ENCODE results near the gene RGS1. TPM values are rescaled to one million over a fixed set of nuclear protein-coding genes. Genes with fewer than 3 reads are reported as not detected.
A peak's percentile ranks its signal among the peaks of the same experiment; 100 is the strongest.

Gene RGS1
- total RNA-seq, 6 donors from 2014 or later, result 30.1 to 96.0 (median 48.5) TPM

GRCh38 chr1:192579010-192579738, 3.6 kb downstream of the RGS1 start:
- H3K4me3 ChIP-seq, result peak overlapping the region in 3 of 4 donors; percentile 14 to 32 (median 17)
- H3K36me3 ChIP-seq, result no peaks in the 10 kb centered on the region
- H3K9me3 ChIP-seq, result no peaks in the 10 kb centered on the region
- ATAC-seq (ENCODE audit: low FRiP score in 2 of 2), result peak in 1 of 2 donors; percentile 9
- H3K4me1 ChIP-seq, result no peaks in the 10 kb centered on the region
- no peak overlapping the region for H3K27ac ChIP-seq
- no peaks in the 10 kb centered on the region for H3K27me3 ChIP-seq
- 75 to 76% methylated on average over 6 of the region's 6 CpGs for WGBS, 2 donors
- no peak for DNase-seq
- TF ChIP-seq EP300 (IDR thresholded peaks at IDR 0.05) (no peak), POLR2A (IDR thresholded peaks at IDR 0.05) (peak in 1 of 4 donors; percentile 32)

GRCh38 chr1:192580351-192580962, 4.9 kb downstream of the RGS1 start:
- TF ChIP-seq POLR2A (IDR thresholded peaks at IDR 0.05) (peak in 1 of 4 donors; percentile 51), POLR2AphosphoS5 (IDR thresholded peaks at IDR 0.05) (peak in 1 of 2 donors; percentile 27), EP300 (IDR thresholded peaks at IDR 0.05) (no peak)
- TF ChIP-seq, protein P1, sequence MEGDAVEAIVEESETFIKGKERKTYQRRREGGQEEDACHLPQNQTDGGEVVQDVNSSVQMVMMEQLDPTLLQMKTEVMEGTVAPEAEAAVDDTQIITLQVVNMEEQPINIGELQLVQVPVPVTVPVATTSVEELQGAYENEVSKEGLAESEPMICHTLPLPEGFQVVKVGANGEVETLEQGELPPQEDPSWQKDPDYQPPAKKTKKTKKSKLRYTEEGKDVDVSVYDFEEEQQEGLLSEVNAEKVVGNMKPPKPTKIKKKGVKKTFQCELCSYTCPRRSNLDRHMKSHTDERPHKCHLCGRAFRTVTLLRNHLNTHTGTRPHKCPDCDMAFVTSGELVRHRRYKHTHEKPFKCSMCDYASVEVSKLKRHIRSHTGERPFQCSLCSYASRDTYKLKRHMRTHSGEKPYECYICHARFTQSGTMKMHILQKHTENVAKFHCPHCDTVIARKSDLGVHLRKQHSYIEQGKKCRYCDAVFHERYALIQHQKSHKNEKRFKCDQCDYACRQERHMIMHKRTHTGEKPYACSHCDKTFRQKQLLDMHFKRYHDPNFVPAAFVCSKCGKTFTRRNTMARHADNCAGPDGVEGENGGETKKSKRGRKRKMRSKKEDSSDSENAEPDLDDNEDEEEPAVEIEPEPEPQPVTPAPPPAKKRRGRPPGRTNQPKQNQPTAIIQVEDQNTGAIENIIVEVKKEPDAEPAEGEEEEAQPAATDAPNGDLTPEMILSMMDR (IDR thresholded peaks at IDR 0.05), result peak in 2 of 6 experiments; percentile 25 to 34

DNA sequence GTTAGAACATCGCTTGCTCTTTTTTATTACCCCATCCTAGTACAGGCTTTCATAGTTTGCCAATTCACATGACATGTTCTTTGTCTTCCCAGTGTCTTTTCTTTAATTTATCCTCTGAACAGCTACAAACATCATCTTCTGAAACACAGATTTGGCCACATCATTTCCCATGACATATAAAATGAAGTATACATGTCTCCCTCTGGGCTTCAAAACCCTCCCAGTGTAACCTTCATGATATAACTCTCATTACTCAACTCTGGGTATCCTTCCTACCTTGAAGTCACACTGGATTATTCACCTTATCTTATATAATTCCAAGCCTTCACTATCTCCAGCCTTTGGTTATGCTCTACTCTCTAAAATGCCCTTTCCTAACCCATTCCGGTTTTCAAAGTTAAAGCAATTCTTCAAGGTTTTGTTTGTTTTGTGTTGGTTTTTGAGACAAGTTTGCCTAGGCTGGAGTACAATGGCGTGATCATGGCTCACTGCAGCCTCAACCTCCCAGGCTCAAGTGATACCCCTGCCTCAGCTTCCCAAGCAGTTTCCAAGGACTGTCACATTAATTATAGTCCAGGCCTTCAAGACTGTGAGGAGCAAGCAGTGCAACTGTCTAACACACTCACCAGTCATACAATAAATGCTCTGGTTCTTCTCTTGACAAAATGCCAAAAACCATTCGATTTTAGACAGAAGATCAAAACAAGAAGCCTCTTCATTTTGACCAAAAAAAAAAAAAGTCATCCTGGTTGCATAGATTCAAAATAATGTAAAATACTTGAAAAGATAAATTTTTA, 5.8 kb downstream of the RGS1 start:
- H3K9me3 ChIP-seq, result no peaks in the 10 kb centered on the region
- no peak overlapping the region for H3K27ac ChIP-seq
- H3K36me3 ChIP-seq, result no peaks in the 10 kb centered on the region
- ATAC-seq (ENCODE audit: low FRiP score in 2 of 2), result peak in 1 of 2 donors; percentile 25
- no peaks in the 10 kb centered on the region for H3K4me1 ChIP-seq
- no peaks in the 10 kb centered on the region for H3K27me3 ChIP-seq
- WGBS, 2 donors, result 82 to 85% methylated on average over 4 of the region's 4 CpGs
- no peak for DNase-seq
- no peak for TF ChIP-seq POLR2A (IDR thresholded peaks at IDR 0.05)
- no peak for TF ChIP-seq EP300 (IDR thresholded peaks at IDR 0.05)
- no peak for TF ChIP-seq POLR2AphosphoS5 (IDR thresholded peaks at IDR 0.05)
- TF ChIP-seq, protein P1 (IDR thresholded peaks at IDR 0.05), result no peak
- no peak overlapping the region for H3K4me3 ChIP-seq

More at GRCh38 chr1:192580351-192580962, 4.9 kb downstream of the RGS1 start:
- H3K27me3 ChIP-seq, result no peaks in the 10 kb centered on the region
- no peaks in the 10 kb centered on the region for H3K4me1 ChIP-seq
- no peak overlapping the region for H3K27ac ChIP-seq
- 84 to 93% methylated on average over 3 of the region's 3 CpGs for WGBS, 2 donors
- DNase-seq (no peak), ATAC-seq (ENCODE audit: low FRiP score in 2 of 2) (peak; percentile 69 to 87)
- H3K4me3 ChIP-seq, result peak overlapping the region in 1 of 4 donors; percentile 32
- H3K9me3 ChIP-seq, result no peaks in the 10 kb centered on the region
- H3K36me3 ChIP-seq, result no peaks in the 10 kb centered on the region

GRCh38 chr1:192584866-192585265, 9.3 kb downstream of the RGS1 start:
- Histone ChIP-seq H3K4me1 (no peaks in the 10 kb centered on the region), H3K4me3 (no peak overlapping the region), H3K9me3 (no peaks in the 10 kb centered on the region), H3K27ac (no peak overlapping the region), H3K27me3 (no peaks in the 10 kb centered on the region), H3K36me3 (no peaks in the 10 kb centered on the region)
- DNase-seq (no peak), ATAC-seq (ENCODE audit: low FRiP score in 2 of 2) (no peak)
- no peak for TF ChIP-seq POLR2A (IDR thresholded peaks at IDR 0.05)
- TF ChIP-seq, protein P1 (IDR thresholded peaks at IDR 0.05), result no peak
- TF ChIP-seq POLR2AphosphoS5 (IDR thresholded peaks at IDR 0.05), result no peak
- no peak for TF ChIP-seq EP300 (IDR thresholded peaks at IDR 0.05)
- 50 to 64% methylated on average over 1 of the region's 1 CpG for WGBS, 2 donors
